Ishikawa (cell line): ENCODE results near the gene LAMA3.
A peak's percentile ranks its signal among the peaks of the same experiment; 100 is the strongest.

ENCODE experiments used
- CREB1 ChIP-seq: IDR thresholded peaks from 2 replicates; pipeline ENCODE4 v1.6.1; 2012; ENCODE audit warnings: low read depth
- EGR1 ChIP-seq: IDR thresholded peaks from 2 replicates; pipeline ENCODE4 v1.6.1; 2012
- EP300 ChIP-seq: IDR thresholded peaks from 2 replicates; pipeline ENCODE4 v1.6.1; 2012; ENCODE audit warnings: borderline replicate concordance
- RAD21 ChIP-seq: IDR thresholded peaks from 2 replicates; pipeline ENCODE4 v1.6.1; 2012; ENCODE audit warnings: low read depth
- TF ChIP-seq, protein P1 (sequence below): IDR thresholded peaks from 2 replicates; pipeline ENCODE4 v1.6.1; 2012; ENCODE audit warnings: low read depth, mild to moderate bottlenecking
- TF ChIP-seq, protein P2 (sequence below): IDR thresholded peaks from 2 replicates; pipeline ENCODE4 v1.6.1; 2012

DNA sequence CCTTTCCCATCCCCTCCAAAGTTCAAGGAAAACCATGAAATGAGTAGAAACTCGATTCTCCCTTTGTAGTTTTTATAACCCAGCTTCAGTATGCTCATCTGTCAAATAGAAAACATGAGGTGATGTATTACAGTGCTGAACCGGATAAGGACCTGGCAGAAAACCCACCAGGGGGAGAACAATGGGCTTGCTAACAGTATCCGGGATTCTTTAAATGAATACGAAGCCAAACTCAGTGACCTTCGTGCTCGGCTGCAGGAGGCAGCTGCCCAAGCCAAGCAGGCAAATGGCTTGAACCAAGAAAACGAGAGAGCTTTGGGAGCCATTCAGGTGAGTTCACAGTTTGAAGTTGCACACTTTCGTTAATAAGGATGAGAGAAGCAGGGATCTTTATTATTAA, 211.7 kb downstream of the LAMA3 start:
- TF ChIP-seq, protein P1, sequence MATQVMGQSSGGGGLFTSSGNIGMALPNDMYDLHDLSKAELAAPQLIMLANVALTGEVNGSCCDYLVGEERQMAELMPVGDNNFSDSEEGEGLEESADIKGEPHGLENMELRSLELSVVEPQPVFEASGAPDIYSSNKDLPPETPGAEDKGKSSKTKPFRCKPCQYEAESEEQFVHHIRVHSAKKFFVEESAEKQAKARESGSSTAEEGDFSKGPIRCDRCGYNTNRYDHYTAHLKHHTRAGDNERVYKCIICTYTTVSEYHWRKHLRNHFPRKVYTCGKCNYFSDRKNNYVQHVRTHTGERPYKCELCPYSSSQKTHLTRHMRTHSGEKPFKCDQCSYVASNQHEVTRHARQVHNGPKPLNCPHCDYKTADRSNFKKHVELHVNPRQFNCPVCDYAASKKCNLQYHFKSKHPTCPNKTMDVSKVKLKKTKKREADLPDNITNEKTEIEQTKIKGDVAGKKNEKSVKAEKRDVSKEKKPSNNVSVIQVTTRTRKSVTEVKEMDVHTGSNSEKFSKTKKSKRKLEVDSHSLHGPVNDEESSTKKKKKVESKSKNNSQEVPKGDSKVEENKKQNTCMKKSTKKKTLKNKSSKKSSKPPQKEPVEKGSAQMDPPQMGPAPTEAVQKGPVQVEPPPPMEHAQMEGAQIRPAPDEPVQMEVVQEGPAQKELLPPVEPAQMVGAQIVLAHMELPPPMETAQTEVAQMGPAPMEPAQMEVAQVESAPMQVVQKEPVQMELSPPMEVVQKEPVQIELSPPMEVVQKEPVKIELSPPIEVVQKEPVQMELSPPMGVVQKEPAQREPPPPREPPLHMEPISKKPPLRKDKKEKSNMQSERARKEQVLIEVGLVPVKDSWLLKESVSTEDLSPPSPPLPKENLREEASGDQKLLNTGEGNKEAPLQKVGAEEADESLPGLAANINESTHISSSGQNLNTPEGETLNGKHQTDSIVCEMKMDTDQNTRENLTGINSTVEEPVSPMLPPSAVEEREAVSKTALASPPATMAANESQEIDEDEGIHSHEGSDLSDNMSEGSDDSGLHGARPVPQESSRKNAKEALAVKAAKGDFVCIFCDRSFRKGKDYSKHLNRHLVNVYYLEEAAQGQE: no peak
- TF ChIP-seq EP300 (peak; percentile 86), EGR1 (no peak), RAD21 (no peak; the same call in 1 of the 2 replicates), CREB1 (no peak)
- TF ChIP-seq, protein P2, sequence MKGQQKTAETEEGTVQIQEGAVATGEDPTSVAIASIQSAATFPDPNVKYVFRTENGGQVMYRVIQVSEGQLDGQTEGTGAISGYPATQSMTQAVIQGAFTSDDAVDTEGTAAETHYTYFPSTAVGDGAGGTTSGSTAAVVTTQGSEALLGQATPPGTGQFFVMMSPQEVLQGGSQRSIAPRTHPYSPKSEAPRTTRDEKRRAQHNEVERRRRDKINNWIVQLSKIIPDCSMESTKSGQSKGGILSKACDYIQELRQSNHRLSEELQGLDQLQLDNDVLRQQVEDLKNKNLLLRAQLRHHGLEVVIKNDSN: no peak
